ENCODE data around the gene FYN.

FYN gene

GRCh38 chr6:111831408-111831807 is 41.8 kb downstream of the FYN start:
- no peak for DNase-seq (ENCODE audit: low spot score)

- DNase-seq (ENCODE audit: low spot score), result no peak
Measured at GRCh38 chr6:111829998-111830397, 43.3 kb downstream of the FYN start.

- no peak for DNase-seq (ENCODE audit: low spot score)
Measured at GRCh38 chr6:111829581-111829980, 43.7 kb downstream of the FYN start.

- no peak for DNase-seq (ENCODE audit: low spot score)
Measured at GRCh38 chr6:111828809-111829208, 44.4 kb downstream of the FYN start.

- no peak for DNase-seq (ENCODE audit: low spot score)
Measured at GRCh38 chr6:111825439-111826086, 47.7 kb downstream of the FYN start.

GRCh38 chr6:111824608-111825337 is 48.5 kb downstream of the FYN start:
- no peak for DNase-seq (ENCODE audit: low spot score)

GRCh38 chr6:111823831-111824607 is 49.2 kb downstream of the FYN start:
- DNase-seq (ENCODE audit: low spot score), result no peak

- no peak for DNase-seq (ENCODE audit: low spot score)
Measured at GRCh38 chr6:111823012-111823411, 50.2 kb downstream of the FYN start.

- no peak for DNase-seq (ENCODE audit: low spot score)
Measured at GRCh38 chr6:111819458-111819857, 53.8 kb downstream of the FYN start.

- DNase-seq (ENCODE audit: low spot score), result no peak
Measured at GRCh38 chr6:111818539-111819226, 54.6 kb downstream of the FYN start.

GRCh38 chr6:111817451-111818120 is 55.7 kb downstream of the FYN start:
- DNase-seq (ENCODE audit: low spot score), result no peak

- DNase-seq (ENCODE audit: low spot score), result no peak
Measured at GRCh38 chr6:111813677-111814310, 59.5 kb downstream of the FYN start.

GRCh38 chr6:111813237-111813636 is 60.0 kb downstream of the FYN start:
- DNase-seq (ENCODE audit: low spot score), result no peak

GRCh38 chr6:111812060-111813038 is 60.9 kb downstream of the FYN start:
- no peak for DNase-seq (ENCODE audit: low spot score)

GRCh38 chr6:111810294-111811131 is 62.7 kb downstream of the FYN start:
- DNase-seq (ENCODE audit: low spot score), result no peak

GRCh38 chr6:111809766-111810165 is 63.5 kb downstream of the FYN start:
- DNase-seq (ENCODE audit: low spot score), result no peak

GRCh38 chr6:111809264-111809663 is 64.0 kb downstream of the FYN start:
- no peak for DNase-seq (ENCODE audit: low spot score)

GRCh38 chr6:111808493-111808892 is 64.8 kb downstream of the FYN start:
- no peak for DNase-seq (ENCODE audit: low spot score)

All from left forelimb (tissue), 1 donor.